Lung (tissue), 12 donors: ENCODE data around the gene AIRE. TPM values are rescaled to one million over a fixed set of nuclear protein-coding genes. Genes with fewer than 3 reads are reported as not detected.

Experiments
- ATAC-seq: fragments of 200-7000 bp; cut with Tn5 transposase; one replicate; pipeline ENCODE4 v1.9.1; 2020; ENCODE audit warnings: moderate number of reproducible peaks; ENCODE audit not compliant: insufficient read depth, low FRiP score
- DNase-seq, 3 donors: peaks; one replicate each; pipeline ENCODE4 v3.0.0-alpha.2; 2013 to 2017
- H3K27ac ChIP-seq, 2 donors: one replicate each; pipeline ENCODE4 v1.5.1; 2013; ENCODE audit warnings: mild to moderate bottlenecking in 2 of 2, moderate library complexity in 2 of 2, control low read depth in 1 of 2, inconsistent platforms in 1 of 2, low read depth in 1 of 2, low read length in 1 of 2
- H3K27me3 ChIP-seq, 3 donors: one replicate each; pipeline ENCODE4 v1.5.1; 2013; ENCODE audit warnings: low read length in 2 of 3; ENCODE audit not compliant: control insufficient read depth in 3 of 3, insufficient read depth in 3 of 3
- H3K36me3 ChIP-seq, 4 donors: one replicate each; pipeline ENCODE4 v1.5.1; 2013; ENCODE audit warnings: low read length in 4 of 4, mild to moderate bottlenecking in 1 of 4, moderate library complexity in 1 of 4; ENCODE audit not compliant: control insufficient read depth in 4 of 4, insufficient read depth in 4 of 4
- H3K4me1 ChIP-seq, 5 donors: one replicate each; pipeline ENCODE4 v1.5.1; 2013; ENCODE audit warnings: low read length in 5 of 5, mild to moderate bottlenecking in 2 of 5, moderate library complexity in 1 of 5; ENCODE audit not compliant: control insufficient read depth in 5 of 5, insufficient read depth in 5 of 5
- H3K4me3 ChIP-seq: one replicate; pipeline ENCODE4 v1.5.1; 2013; ENCODE audit warnings: mild to moderate bottlenecking, control low read depth, moderate library complexity
- H3K9ac ChIP-seq, 2 donors: one replicate each; pipeline ENCODE4 v1.5.1; 2013; ENCODE audit warnings: low read length in 2 of 2, control low read depth in 1 of 2; ENCODE audit not compliant: insufficient read depth in 1 of 2
- H3K9me3 ChIP-seq, 4 donors: one replicate each; pipeline ENCODE4 v1.5.1; 2013; ENCODE audit warnings: low read length in 3 of 4, mild to moderate bottlenecking in 1 of 4, moderate library complexity in 1 of 4; ENCODE audit not compliant: control insufficient read depth in 4 of 4, insufficient read depth in 3 of 4
- WGBS, 2 donors: extraction: QIAGEN DNeasy Blood & Tissue Kit; methylation state at CpG; one replicate each; pipeline ENCODE4 v1.1.7; 2013; 5-methylcytosine and 5-hydroxymethylcytosine counted together
- polyA plus RNA-seq, 2 donors: library from polyadenylated mRNA; stranded (reverse); fragments of 200-250 nt; gene quantifications; one replicate each; pipeline ENCODE4 v1.2.1, GENCODE V29; 2013
- total RNA-seq, 2 donors: library from RNA; depleted of rRNA in 1 of 2; stranded (reverse); fragments of >200 nt in 1 of 2; gene quantifications; one replicate each; pipeline ENCODE4 v1.2.1, GENCODE V29; 2014 to 2021
- TF ChIP-seq, protein P1 (sequence below): IDR thresholded peaks from 2 replicates; pipeline ENCODE4 v1.5.1; 2012; ENCODE audit warnings: mild to moderate bottlenecking; ENCODE audit errors: control extremely low read depth, extremely low read depth
- donor health status: control.
- donor health status: control.
- donor health status: Bipolar disorder and iron deficiency.
- donor health status: healthy.
- donor health status: DM: yes; HTN: yes; CAD: no.

The AIRE gene
- total and polyA plus RNA-seq, 4 donors, result 0.37 TPM; not detected in 3

DNA sequence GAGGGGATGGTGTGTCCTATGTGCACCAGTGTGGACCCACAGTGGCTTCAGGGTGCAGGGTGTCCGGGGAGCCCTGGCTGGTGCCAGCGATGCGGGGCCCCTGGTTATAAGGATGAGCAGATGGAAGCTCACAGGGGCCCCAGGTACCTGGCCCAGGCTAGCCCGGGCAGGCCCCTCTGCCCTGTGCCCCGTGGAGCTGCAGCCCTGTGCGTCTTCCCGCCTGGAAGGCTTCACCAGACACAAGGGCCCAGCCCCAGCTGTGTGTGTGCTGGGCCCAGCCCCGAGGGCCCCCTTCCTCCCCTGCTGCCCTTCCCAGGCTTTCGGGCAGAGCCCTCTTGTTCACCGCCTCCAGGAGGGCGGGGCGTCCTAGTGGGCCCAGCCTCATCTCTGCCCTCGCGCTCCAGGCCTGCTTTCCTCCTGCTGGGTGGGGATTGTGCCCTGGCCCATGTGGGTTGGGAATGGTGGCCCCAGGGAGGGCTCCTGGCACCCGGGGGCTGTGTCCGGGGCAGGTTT lies 30.1 kb downstream of the AIRE start:
- peaks cover 0 to 14% (median 5%) of the 10 kb centered on the region in 5 donors for H3K4me1 ChIP-seq
- peaks cover 3 to 87% (median 26%) of the 10 kb centered on the region in 4 donors for H3K36me3 ChIP-seq
- no peak for ATAC-seq
- DNase-seq, result no peak
- 89 to 90% methylated on average over 12 to 16 of the region's 16 CpGs for WGBS, 2 donors
- no peaks in the 10 kb centered on the region for H3K27me3 ChIP-seq
- peaks cover 0 to 3% (median 0%) of the 10 kb centered on the region in 4 donors for H3K9me3 ChIP-seq
- H3K9ac ChIP-seq, result no peak overlapping the region
- TF ChIP-seq, protein P1, sequence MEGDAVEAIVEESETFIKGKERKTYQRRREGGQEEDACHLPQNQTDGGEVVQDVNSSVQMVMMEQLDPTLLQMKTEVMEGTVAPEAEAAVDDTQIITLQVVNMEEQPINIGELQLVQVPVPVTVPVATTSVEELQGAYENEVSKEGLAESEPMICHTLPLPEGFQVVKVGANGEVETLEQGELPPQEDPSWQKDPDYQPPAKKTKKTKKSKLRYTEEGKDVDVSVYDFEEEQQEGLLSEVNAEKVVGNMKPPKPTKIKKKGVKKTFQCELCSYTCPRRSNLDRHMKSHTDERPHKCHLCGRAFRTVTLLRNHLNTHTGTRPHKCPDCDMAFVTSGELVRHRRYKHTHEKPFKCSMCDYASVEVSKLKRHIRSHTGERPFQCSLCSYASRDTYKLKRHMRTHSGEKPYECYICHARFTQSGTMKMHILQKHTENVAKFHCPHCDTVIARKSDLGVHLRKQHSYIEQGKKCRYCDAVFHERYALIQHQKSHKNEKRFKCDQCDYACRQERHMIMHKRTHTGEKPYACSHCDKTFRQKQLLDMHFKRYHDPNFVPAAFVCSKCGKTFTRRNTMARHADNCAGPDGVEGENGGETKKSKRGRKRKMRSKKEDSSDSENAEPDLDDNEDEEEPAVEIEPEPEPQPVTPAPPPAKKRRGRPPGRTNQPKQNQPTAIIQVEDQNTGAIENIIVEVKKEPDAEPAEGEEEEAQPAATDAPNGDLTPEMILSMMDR, result no peak
- H3K4me3 ChIP-seq, result no peak overlapping the region
- no peak overlapping the region for H3K27ac ChIP-seq

DNA sequence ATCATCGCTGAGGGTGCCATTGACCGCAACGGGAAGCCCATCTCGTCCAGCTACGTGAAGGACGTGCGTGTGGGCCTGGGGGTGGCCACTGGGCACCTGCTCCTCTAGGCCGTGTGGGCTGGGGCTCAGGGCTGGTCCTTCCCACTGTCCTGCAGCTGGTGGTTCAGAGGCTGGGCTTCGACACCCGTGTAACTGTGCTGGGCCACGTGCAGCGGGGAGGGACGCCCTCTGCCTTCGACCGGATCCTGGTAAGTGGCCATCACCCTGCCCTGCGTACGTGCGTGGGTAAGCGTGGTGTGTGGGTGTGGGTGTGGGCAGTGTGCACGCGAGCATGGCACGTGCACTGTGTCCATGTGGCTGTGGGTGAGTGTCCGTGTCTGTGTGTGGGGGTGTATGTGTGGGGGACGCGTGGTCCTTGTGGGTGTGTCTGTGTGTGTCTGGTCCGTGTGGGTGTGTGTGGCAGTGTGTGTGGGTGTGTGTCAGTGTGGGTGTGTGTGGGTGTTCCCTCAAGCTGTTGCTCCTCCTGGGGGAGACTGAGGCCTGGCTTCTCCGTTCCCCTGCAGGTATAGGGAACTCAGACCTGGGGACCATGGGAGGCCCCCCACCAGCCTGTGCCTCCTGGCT lies 30.7 kb downstream of the AIRE start:
- ATAC-seq (no peak), DNase-seq (no peak)
- H3K4me1 ChIP-seq, result peaks cover 0 to 8% (median 0%) of the 10 kb centered on the region in 5 donors
- no peaks in the 10 kb centered on the region for H3K27me3 ChIP-seq
- no peak overlapping the region for H3K4me3 ChIP-seq
- TF ChIP-seq, protein P1, result no peak
- WGBS, 2 donors, result 95 to 97% methylated on average over 27 of the region's 27 CpGs
- peaks cover 3 to 85% (median 20%) of the 10 kb centered on the region in 4 donors for H3K36me3 ChIP-seq
- H3K9ac ChIP-seq, result no peak overlapping the region
- H3K27ac ChIP-seq, result no peak overlapping the region
- H3K9me3 ChIP-seq, result peaks cover 0 to 1% (median 0%) of the 10 kb centered on the region in 4 donors

DNA sequence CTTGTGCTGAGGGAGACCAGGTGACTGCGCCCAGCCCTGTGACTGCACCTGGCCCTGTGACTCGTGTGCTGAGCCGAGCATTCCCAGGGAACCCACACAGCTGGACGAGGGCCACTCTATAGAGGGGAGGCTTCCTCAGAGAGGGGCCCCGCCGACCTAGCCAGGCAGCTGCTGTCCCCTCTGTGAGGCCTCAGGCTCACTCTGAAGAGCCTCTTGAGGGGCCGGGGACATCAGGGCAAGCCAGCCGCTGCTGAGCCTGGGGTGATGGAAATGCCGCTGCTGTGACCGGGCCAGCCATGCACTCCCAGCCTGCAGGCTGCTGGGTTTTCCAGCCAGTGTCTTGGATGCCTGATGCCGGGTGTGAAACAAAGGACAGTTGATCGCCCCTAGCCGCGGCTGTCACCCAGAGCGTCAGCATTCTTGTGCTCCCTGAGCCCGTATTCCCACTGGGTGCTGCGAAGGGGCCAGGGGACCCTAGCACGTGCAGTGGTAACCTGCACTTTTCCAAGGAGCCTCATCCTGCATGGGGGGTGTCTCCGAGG lies 31.6 kb downstream of the AIRE start:
- Histone ChIP-seq H3K9me3 (peaks cover 0 to 1% (median 0%) of the 10 kb centered on the region in 4 donors), H3K4me1 (peaks cover 0 to 8% (median 0%) of the 10 kb centered on the region in 5 donors), H3K4me3 (no peak overlapping the region), H3K27me3 (no peaks in the 10 kb centered on the region), H3K27ac (no peak overlapping the region), H3K9ac (no peak overlapping the region), H3K36me3 (peaks cover 3 to 86% (median 18%) of the 10 kb centered on the region in 4 donors)
- ATAC-seq (no peak), DNase-seq (no peak)
- WGBS, 2 donors, result 89 to 95% methylated on average over 19 of the region's 19 CpGs
- TF ChIP-seq, protein P1, result no peak
